ENCODE results near the gene SLC25A19.
"Not testable (repeated sequence)": the region's sequence is repeated elsewhere in the genome, so short reads cannot be mapped to it uniquely, and the experiment has no call there.

SLC25A19 gene

DNA sequence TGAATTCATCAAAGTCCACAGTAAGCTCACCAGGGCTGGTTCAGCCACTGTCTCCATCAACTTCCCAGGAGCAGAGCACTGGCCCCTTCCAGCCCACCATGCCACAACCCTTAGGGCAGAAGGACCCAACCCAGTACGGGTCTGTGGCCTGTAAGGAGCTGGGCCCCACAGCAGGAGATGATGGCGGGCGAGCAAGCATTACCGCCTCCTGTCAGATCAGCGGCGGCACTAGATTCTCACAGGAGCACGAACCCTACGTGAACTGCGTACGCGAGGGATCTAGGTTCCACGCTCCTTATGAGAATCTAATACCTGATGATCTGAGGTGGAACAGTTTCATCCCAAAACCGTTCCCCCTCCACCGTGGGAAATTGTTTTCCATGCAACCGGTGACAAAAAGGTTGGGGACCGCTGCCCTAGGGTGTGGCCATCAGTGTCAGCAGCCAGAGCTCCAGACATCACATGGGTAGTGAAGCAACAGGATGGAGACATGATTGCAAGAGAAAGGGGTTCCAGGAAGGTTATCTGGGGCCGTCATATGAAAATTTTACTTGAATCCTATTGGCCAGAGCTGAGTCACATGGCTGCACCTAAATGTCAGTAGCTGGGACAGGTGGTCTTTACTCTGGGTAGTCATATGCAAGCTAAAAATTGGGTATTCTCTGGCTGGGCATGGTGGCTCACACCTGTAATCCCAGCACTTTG lies 12.4 kb upstream of the SLC25A19 start:
- no peak for DNase-seq (ENCODE audit: low spot score)

DNA sequence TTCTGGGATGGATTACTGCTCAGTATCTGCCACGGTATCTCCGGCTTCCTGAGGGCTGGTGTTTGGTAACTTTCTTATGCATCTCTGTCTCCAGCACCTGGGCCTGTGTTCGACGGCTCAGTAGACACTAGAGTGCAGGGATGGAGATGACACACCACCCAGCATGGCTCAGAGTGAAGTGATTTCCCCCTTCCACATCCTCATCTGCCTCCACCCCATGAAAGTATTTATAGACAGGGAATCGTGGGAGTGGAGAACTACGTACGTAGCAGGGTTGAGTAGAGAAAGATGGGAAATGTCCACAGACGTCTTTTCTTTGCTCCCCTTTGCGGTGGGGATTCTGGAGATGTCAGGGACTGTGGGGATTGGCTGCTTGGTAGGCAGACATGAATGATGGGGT lies 11.8 kb upstream of the SLC25A19 start:
- no peak for DNase-seq (ENCODE audit: low spot score)

DNA sequence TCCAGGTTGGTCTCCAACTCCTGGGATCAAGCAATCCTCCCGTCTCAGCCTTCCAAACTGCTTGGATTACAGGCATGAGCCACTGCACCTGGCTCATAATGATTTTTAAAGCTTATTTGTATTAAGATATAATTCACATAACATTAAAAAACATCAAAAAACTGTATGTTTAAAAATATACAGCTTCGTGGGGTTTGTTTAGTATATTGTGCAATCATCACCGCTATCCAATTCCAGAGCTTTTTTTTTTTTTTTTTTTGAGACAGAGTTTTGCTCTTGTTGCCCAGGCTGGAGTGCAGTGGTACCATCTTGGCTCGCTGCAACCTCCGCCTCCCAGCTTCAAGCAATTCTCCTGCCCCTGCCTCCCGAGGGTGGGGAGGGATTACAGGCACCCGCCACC lies 11.0 kb upstream of the SLC25A19 start:
- no peak for DNase-seq (ENCODE audit: low spot score)

DNA sequence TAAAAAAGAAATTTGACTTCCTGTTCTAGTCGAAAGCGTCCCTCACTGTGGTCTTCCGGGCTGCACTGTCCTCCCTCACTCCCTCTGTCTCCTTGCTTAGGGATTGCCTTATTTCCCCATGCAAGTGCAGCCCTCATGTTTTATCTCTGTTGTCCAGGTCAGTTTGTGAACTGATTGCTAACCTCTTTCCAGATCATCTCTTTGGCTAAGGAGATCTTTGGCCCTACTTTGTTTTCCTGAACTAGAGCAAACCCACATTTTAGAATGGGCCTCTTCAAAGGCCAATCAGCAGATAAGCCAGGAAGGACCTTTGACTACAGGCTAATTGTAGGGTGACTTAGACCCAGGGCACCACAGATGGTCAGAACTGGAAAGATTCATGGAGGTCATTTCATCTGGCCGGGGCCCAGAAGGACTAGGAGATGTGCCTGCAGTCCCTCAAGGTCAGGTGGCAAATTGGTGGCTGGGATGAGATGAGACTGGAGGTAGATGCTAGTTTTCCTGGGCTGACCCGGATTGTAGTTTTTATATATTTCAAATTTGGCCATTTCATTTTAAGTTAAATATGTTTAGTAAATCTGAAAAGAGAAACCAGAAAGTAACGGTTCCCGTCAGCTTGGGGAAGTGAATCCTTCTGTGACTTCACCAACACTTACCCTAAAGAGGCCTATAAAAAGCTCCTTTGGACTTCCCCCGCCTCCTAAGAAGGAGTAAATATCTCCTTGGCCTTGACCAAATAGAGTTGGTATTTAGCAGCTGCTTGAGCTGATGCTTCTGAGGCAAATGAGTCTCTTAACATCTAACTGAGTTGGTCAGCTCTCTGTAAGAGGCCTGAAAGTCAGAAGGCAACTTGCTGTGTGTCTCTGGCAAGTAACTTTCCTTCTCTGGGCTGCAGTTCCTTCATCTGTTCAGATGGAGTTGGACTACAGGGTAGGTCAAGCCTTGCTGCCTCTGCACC lies 6.2 kb upstream of the SLC25A19 start:
- DNase-seq (ENCODE audit: low spot score) = no peak

DNA sequence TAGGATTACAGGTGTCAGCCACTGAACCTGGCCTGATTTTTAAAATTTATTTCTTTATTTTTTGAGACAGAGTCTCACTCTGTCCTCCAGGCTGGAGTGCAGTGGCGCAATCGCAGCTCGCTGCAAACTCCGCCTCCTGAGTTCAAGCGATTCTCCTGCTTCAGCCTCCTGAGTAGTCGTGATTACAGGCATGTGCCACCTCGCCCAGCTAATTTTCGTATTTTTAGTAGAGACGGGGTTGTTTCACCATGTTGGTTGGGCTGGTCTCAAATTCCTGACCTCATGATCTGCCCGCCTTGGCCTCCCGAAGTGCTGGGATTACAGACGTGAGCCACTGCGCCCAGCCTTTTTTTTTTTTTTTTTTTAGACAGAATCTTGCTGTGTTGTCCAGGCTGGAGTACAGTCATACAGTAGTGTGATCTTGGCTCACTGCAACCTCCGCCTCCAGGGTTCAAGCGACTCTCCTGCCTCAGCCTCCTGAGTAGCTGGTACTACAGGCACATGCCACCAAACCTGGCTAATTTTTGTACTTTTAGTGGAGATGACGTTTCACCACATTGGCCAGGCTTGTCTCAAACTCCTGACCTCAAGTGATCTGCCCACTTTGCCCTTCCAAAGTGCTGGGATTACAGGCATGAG lies 3.7 kb upstream of the SLC25A19 start:
- not testable (repeated sequence) for DNase-seq (ENCODE audit: low spot score)

DNA sequence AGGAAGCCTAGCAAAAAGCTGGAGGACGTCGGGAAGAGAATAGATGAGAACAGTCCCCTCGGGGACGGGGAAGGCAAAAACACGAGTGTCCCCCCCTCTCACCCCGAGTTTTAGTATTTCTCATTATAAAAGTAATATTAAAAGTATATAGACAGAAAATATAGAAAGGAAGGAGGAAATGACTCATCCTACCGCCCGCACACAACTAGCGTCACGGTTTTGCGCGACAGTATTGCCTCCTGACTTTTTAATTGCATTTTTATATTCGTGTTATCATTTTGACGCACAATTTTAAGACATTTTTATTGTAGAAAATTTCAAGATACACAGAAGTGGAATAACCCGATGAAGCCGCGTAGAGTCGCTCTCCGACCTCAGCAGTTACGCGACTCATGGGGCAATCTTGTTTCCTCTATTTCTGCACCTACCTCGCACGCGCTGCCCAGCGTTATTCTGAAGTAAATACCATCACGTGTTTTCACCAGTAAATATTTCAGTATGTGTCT lies 652 bp upstream of the SLC25A19 start:
- no peak for DNase-seq (ENCODE audit: low spot score)

DNA sequence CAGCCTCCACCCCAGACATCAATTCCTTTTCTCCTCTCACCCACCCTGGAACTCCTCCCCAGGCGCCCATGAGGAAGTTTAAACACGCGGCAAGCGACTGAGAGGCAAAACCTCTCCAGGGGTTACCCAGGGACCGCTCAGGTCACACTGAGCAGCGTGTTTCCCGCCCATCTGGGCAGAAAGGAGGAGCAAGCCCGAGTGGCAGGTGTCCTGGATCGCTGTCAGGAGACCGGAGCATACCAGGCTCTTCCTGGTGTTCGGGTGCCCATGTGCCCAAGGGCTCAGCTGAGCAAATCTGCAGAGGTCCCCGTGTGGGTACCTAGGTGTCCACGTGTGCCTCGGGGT lies 491 bp downstream of the SLC25A19 start:
- peak; percentile 54 for DNase-seq (ENCODE audit: low spot score)

DNA sequence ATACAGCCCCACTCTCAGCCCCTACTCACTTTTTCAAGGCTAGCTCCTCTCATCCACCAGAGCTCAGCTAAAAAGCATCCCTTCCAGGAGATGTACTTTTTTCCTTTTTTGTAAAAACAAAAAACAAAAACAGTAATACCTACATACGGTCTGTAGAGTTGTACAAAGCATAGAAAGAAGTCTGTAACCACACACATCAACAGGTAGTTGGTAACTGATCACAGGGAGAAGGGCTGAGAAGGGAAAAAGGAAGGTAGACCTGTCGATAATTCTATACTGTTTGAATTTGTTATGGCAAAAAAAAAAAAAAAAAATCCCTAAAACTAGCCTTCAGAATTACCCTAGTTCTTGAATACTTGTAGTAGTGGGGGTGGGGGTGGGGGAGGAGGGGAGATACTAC lies 874 bp downstream of the SLC25A19 start:
- DNase-seq (ENCODE audit: low spot score) = no peak

DNA sequence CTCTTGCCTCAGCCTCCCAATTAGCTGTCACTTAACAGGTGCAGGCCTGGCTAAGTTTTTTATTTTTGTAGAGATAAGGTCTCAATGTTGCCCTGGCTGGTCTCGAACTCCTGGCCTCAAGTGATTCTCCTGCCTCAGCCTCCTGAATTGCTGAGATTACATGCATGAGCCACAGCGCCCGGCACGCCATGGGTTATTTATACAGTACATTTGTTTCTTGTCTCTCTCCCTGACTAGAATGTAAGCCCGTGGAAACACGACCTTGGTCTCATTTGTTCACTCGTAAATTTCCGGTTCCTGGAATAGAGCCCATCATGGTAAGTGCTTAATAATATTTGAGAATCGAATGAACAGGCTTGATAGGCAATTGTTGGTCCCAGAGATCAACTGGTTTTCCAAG lies 2.0 kb downstream of the SLC25A19 start:
- DNase-seq (ENCODE audit: low spot score) = no peak

DNA sequence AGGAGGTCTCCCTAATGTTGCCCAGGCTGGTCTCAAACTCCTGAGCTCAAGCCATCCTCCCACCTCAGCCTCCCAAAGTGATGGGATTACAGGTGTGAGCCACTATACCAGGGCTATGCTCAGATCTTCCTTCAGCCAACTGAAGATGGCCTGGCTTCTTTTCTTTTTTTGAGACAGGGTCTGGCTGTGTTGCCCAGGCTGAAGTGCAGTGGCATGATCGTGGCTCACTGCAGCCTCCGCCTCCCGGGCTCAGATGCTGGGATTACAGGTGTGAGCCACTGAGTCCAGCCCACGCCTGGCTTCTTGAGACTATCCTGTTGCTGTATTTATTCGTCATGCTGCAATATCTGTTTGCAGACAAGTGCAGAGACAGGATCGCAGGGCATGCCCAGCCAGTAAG lies 4.1 kb downstream of the SLC25A19 start:
- DNase-seq (ENCODE audit: low spot score) = no peak

DNA sequence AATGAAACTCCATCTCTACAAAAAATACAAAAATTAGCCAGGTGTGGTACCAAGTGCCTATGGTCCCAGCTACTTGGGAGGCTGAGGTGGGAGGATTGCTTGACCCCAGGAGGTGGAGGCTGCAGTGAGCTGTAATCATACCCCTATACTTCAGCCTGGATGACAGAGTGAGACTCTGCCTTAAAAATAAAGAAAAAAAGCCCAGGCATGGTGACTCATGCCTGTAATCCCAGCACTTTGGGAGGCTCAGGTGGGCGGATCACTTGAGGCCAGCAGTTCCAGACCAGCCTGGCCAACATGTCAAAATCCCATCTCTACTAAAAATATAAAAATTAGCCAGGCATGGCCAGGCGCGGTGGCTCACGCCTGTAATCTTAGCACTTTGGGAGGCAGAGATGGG lies 9.0 kb downstream of the SLC25A19 start:
- DNase-seq (ENCODE audit: low spot score) = not testable (repeated sequence)

DNA sequence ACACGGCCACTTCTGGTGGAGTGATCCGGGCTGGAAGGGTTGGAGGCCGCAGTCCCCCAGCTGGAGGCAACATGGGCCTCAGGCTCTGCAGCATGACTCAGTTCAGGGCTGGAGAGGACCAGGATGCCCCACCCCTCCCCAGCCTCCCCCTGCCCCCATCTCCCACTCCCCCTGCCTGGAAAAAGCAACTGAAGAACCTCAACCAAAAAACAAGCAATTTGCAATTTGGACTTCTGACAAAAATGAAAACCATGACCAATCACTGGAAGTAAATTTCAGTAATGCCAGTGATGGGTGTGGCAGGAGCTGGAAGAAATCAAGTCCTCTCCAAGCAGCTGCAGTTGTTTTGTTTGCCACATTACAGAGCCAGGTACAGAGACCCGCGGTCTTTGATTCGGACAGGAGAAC lies 11.6 kb downstream of the SLC25A19 start:
- DNase-seq (ENCODE audit: low spot score) = no peak

DNA sequence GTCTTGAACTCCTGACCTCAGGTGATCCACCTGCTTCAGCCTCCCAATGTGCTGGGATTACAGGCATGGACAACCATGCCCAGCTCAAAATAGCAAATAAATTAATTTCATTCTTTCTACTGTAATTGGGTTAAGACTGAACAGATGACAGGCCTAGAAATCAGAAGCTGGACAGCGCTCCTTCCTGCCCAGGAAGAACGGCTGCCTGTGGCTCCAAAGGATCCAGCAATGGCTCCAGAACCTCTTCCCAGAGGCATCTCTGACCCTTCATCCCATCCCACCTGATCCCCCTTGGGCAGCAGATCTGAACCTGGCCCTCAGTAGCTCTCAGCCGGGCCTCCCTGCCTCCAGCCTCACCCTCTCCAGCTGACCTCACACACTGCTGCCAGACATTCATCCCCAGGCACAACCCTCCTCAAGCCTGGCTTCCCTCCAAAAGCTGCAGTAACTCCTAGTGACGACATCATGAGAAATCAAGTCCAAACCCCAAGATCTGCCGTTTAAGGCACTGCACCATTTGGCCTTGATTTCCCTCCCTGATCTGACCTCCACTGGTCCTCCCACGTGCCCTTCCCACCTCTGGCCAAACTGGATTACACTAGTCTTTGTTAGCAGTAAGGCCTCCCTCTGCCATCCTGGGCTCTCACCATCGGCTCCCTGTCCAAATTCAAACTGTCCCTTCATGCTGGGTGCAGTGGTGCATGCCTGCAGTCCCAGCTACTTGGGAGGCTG lies 15.1 kb downstream of the SLC25A19 start:
- no peak for DNase-seq (ENCODE audit: low spot score)

DNA sequence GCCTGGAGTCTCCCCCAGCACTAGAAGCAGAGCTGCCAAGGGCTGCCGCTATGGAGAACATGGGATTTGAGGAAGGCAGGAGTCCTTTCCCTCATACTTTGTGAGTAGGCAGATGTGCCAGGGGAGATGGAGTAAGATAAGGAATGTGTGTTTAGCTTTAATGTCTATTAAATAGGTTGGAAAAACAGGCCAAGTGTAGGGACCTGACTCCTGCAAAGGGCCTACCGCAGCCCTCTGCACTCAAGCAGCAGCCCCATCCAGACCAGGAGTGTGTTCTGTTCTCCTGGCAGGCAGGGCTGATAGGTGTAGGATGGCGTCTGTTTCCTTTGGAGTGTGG lies 16.4 kb downstream of the SLC25A19 start:
- DNase-seq (ENCODE audit: low spot score) = no peak

DNA sequence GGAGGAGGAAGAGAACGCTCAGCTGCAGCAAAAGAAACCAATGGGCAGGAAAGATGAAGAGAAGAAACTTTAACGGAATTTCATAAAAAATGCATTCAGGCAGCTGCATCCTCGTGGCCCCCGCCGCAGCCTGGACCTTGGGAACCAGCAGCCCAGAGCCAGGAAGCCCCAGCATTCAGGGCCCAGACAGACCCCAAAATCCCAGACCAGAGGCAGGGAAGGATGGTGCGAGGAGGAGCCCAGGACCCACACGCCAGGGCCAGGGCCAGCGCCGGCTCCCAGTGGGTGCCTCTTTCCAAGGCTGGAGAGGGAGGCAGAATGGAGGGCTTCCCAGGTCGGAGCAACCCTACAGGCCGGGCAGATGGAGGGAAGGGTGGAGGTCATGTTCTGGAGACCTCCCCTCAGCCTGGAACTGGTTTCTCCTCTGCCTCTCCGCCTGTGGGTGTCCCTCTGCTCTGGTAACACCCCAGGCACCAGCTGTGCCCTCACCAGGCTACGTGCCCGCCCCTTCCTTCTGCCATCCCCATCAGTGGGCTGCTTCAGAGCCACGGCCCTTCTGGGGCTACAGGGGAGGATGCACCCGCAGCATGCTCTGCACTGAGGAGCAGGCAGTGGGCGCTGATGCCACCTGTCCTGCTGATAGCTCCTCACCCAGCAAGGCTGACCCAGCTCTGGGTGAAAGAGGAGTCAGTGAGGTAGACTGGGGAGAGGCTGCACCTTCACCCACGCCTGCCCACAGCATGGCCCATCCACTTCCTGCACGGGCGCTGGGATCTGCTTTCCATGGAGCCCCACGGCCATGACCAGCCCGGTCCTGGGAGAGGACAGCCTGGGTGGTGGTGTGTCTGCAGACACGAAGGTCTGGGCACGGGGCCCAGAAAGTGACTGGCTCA lies 17.0 kb downstream of the SLC25A19 start:
- no peak for DNase-seq (ENCODE audit: low spot score)

DNA sequence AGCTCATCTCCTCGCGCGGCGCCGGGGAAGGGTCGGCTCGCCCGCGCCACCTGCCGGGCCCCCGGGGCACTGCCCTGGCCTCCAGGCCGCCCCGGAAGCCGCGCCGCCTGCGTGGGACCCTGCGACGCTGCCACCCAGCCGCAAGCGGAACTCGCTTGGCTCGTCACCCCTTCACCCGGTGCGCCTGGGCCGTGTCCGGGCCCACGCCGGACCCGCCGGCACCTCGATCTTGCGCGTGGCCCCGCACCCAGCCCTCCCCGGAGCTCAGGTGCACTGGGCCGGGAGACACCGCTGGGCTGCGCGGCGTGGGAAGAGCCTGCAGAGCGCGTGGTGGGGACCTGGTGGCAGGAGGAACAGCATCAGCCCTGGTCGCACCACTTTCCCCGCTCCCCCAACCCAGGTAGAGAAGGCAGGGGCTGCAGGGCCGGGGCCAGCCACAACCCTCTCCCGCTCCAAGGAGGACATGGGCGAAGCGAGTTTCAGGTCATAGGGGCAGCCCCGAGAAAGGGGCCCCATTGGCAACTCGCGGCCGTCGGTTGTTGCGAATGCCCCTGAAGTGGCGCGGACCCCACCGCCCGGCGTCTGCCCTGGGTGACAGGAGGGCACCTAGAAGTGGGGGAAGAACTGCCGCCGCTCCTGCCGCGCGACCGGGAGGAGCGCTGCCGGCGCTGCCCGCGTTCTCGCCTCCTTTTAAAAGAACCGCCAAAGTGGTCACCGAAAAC lies 17.8 kb downstream of the SLC25A19 start:
- peak; percentile 88 for DNase-seq (ENCODE audit: low spot score)

DNA sequence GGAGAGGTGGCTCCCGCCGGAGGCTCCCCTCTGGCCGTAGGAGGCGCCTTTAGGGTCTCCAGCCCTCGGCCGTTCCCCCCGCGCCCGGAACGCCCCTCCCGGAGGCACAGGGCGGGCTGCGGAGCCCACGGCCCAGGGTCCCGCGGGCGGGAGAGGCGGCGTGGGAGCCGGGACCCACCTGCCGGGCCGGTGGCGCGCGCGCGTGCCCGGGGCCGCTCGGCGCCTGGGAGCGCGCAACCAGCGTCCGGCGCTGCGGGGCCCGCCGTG lies 18.3 kb downstream of the SLC25A19 start, which contains the start of gene MIF4GD:
Gene MIF4GD (minus strand): TSS at position 266 of the 267 bp plus-strand sequence. CDS start 1,036 bp downstream, outside the sequence.
- no peak for DNase-seq (ENCODE audit: low spot score)

DNA sequence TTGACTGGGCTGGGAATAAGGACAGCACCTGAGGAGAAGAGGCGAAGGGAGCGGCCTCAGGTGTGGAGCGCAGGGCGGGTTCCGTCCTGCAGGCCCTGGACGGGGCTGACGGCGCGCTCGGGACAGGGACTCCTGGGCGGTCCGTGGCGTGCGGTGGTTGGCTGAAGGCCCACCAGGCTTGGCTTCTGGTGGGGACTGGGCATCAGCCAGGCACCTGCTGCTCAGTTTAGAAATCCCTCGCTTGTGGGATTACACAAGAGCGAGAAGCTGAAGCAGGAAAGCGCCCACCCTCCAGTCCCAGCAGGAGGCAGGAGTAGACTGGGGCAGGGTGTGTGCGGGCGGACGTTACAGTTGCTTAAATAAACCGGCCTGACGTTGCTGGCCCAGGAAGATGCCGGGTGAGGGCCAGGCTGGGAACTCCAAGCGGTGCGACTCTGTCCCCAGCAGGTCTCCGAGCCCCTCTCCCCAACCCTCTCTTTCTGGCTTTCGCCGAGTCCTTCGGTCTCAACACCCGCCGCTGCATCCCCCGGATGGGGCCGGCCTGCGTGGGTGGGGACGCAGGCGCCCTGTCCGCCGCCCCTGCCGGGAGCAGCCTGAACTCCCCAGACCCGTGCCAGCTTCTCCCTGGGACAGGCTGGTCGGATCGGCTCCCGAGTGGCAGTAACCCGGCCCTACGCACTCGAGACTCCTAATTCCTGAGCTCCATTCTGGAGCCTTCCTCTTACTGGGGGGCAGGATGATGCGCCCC lies 18.8 kb downstream of the SLC25A19 start:
- peak; percentile 87 for DNase-seq (ENCODE audit: low spot score)

DNA sequence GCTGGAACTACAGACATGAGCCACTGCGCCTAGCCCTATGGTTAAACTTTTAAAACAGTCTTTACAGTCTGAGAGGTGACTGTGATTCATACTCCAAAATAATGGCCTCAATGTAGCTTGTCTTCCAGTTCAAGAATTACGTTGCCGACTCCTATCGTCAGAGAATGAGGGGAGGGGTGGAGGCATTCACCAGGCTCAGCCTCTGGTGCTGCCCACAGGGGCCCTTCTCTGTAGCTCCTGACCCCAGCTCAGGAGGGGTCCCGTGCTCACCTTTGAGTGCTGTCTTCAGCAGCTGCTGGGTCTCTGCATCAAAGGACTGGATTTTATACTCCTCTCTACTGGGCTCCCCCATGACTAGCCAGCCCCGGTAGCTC lies 19.4 kb downstream of the SLC25A19 start:
- DNase-seq (ENCODE audit: low spot score) = no peak

Data from HuH-7.5 (cell line).